Psoas muscle (tissue), 8 donors: ENCODE measurements around the gene UBE2O. TPM values are rescaled to one million over a fixed set of nuclear protein-coding genes. Genes with fewer than 3 reads are reported as not detected.

Experiments
- ATAC-seq, 4 donors: fragments of 200-7000 bp; cut with Tn5 transposase; one replicate each; pipeline ENCODE4 v1.9.1; 2020; ENCODE audit warnings: moderate library complexity in 3 of 4, mild to moderate bottlenecking in 2 of 4
- DNase-seq, 2 donors: peaks; one replicate each; pipeline ENCODE4 v3.0.0-alpha.2; 2020
- H3K27ac ChIP-seq: fragments of 200-600 bp; one replicate; pipeline ENCODE4 v1.8.0; 2022
- H3K27me3 ChIP-seq, 3 donors: fragments of 200-600 bp in 1 of 3; one replicate each; pipeline versions ENCODE4 v1.6.1 to v1.8.0; 2013 to 2022; ENCODE audit warnings: low read length in 2 of 3, mild to moderate bottlenecking in 2 of 3, moderate library complexity in 1 of 3; ENCODE audit not compliant: insufficient read depth in 3 of 3
- H3K36me3 ChIP-seq, 2 donors: fragments of 200-600 bp in 1 of 2; one replicate each; pipeline versions ENCODE4 v1.6.1 to v1.8.0; 2013 to 2022; ENCODE audit warnings: low read depth in 1 of 2, mild to moderate bottlenecking in 1 of 2, moderate library complexity in 1 of 2; ENCODE audit not compliant: insufficient read depth in 1 of 2
- H3K4me1 ChIP-seq: fragments of 200-600 bp; one replicate; pipeline ENCODE4 v1.8.0; 2022
- H3K4me3 ChIP-seq: fragments of 200-600 bp; one replicate; pipeline ENCODE4 v1.8.0; 2022; ENCODE audit warnings: mild to moderate bottlenecking
- H3K9me3 ChIP-seq: fragments of 200-600 bp; one replicate; pipeline ENCODE4 v1.8.0; 2022
- CTCF ChIP-seq: fragments of 200-600 bp; IDR thresholded peaks from one replicate; pipeline ENCODE4 v1.8.0; 2022; ENCODE audit warnings: antibody characterized with exemption
- WGBS, 3 donors: extraction: QIAGEN DNeasy Blood & Tissue Kit; methylation state at CpG; one replicate each; pipeline versions ENCODE4 v1.1.6 to v1.1.7; 2013; 5-methylcytosine and 5-hydroxymethylcytosine counted together
- intact Hi-C, 2 donors: fragments of 100-400 bp; cut with DNase I; formaldehyde crosslinking; loops; one replicate each; pipeline versions ENCODE4 v1.11.0 to v1.14.2; 2022
- polyA plus RNA-seq, 3 donors: library from polyadenylated mRNA; stranded (reverse); fragments of 200-250 nt; gene quantifications; one replicate each; pipeline ENCODE4 v1.2.3, GENCODE V29; 2013
- total RNA-seq, 4 donors: library from RNA; stranded (reverse); fragmentation: NEBNext Ultra II Directional in 2 of 4; extraction: Animal tissue kit (Norgen Biotek cat#: 25700) in 2 of 4; gene quantifications; one replicate each; pipeline versions ENCODE4 v1.2.1 to v1.2.4, GENCODE V29; 2021 to 2023
- donor health status: healthy with polysubstance abuse.
- donor health status: DM: no; HTN: no; CAD: no; lungs with moderate emphysema.
- donor health status: Bipolar disorder and iron deficiency.
- donor health status: healthy.
- donor health status: DM: yes; HTN: yes; CAD: no.
- donor health status: DM: no; HTN: no; CAD: no.
- donor health status: DM: no; HTN: no; CAD: no.
- donor health status: DM: yes; HTN: yes; CAD: no.

The UBE2O gene
- total and polyA plus RNA-seq, 7 donors, result 11.6 to 45.5 (median 37.3) TPM

DNA sequence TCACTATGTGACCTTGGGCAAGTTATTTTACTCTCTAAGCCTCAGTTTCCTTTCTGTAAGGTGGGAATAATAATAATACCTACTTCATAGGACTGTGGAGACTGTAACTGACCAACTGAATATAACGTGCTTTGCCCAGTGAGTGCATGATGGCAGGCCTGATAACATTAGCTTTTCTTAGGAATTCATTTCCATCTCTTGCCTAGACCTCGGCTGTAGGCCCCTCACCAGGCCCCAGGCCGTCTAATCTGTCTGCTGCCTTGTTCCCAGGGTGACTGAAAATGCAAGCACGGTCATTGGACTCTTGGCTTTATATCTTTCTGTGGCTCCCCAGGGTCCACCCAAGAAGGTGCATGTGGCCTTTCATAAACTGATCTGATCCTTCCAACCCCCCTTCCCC is 6.7 kb upstream of the UBE2O start:
- 86 to 93% (median 91%) methylated on average over 4 of the region's 4 CpGs for WGBS, 3 donors
- intact Hi-C loops, result loop anchor here in 1 of 2 donors (5.0 kb wide), 1 partner anchor 52 kb away; no protein-coding TSS in a partner anchor
- no peak for TF ChIP-seq CTCF

GRCh38 chr17:76458580-76459490 is 5.9 kb upstream of the UBE2O start:
- Histone ChIP-seq H3K9me3 (no peaks in the 10 kb centered on the region), H3K36me3 (no peaks in the 10 kb centered on the region), H3K27me3 (no peaks in the 10 kb centered on the region), H3K27ac (no peak overlapping the region), H3K4me1 (no peaks in the 10 kb centered on the region), H3K4me3 (no peak overlapping the region)
- ATAC-seq (peak; percentile 69 to 83 (median 73)), DNase-seq (no peak)
- intact Hi-C loops, result loop anchor here in 1 of 2 donors (5.0 kb wide), 1 partner anchor 52 kb away; no protein-coding TSS in a partner anchor
- TF ChIP-seq CTCF, result peak; percentile 34
- 55 to 59% (median 56%) methylated on average over 9 of the region's 9 CpGs for WGBS, 3 donors

More for the DNA sequence above, 6.7 kb upstream of the UBE2O start:
- Histone ChIP-seq H3K9me3 (no peaks in the 10 kb centered on the region), H3K36me3 (no peaks in the 10 kb centered on the region), H3K4me3 (no peak overlapping the region), H3K4me1 (no peaks in the 10 kb centered on the region), H3K27ac (no peak overlapping the region), H3K27me3 (no peaks in the 10 kb centered on the region)
- DNase-seq (no peak), ATAC-seq (no peak)

GRCh38 chr17:76453431-76453743 is 435 bp upstream of the UBE2O start:
- H3K9me3 ChIP-seq, result no peaks in the 10 kb centered on the region
- no peak for ATAC-seq
- DNase-seq, result no peak
- WGBS, 3 donors, result 21 to 27% (median 23%) methylated on average over 6 of the region's 6 CpGs
- H3K4me1 ChIP-seq, result peaks cover 26% of the 10 kb centered on the region
- H3K27me3 ChIP-seq, result no peaks in the 10 kb centered on the region
- H3K27ac ChIP-seq, result peak overlapping the region; percentile 89
- TF ChIP-seq CTCF, result no peak
- peak overlapping the region; percentile 90 for H3K4me3 ChIP-seq
- H3K36me3 ChIP-seq, result no peaks in the 10 kb centered on the region
- intact Hi-C loops, result loop anchor here in 1 of 2 donors (5.0 kb wide), 1 partner anchor 36 kb away; no protein-coding TSS in a partner anchor

DNA sequence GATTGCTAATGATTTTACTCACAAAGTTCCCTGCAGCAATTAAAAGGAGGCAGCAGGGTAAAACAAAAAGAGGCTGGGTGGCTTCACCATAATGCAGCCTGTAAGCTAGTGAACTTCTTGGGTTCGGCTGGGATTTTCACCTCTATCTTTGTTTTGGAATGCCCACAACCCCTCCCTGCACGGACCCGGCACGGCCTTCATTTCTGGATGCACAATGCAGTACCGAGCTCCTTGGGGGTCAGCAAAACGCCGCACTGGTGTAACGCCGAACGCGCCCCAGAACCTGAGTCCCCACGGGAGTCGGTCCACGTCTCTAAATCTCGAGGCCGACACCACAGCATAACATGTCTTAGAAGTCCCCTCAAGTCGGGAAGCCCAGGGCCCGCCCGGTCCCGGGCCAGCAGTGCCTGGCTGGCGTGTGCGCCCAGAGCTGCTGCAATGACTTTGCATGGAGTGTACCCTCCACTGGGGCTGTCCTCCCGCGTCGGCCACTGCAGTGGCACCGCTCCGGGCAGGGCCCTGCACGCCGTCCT is 759 bp downstream of the UBE2O start:
- ATAC-seq (peak; percentile 52 to 57 (median 53)), DNase-seq (no peak)
- intact Hi-C loops, result loop anchor here in 1 of 2 donors (5.0 kb wide), 1 partner anchor 35 kb away; no protein-coding TSS in a partner anchor
- H3K4me1 ChIP-seq, result peaks cover 38% of the 10 kb centered on the region
- no peak for TF ChIP-seq CTCF
- peak overlapping the region; percentile 90 for H3K4me3 ChIP-seq
- H3K9me3 ChIP-seq, result no peaks in the 10 kb centered on the region
- no peaks in the 10 kb centered on the region for H3K27me3 ChIP-seq
- no peaks in the 10 kb centered on the region for H3K36me3 ChIP-seq
- H3K27ac ChIP-seq, result peak overlapping the region; percentile 89
- WGBS, 3 donors, result 1% methylated on average over 22 to 29 of the region's 29 CpGs
